WTC11 (cell line): ENCODE data around the gene IFNG-AS1.

Experiments used
- CREB1 ChIP-seq: sonication (generic); formaldehyde crosslinking; IDR thresholded peaks from 2 replicates; pipeline ENCODE4 v1.8.0; 2023; ENCODE audit warnings: mild to moderate bottlenecking, missing genetic modification reagents
- CREM ChIP-seq: sonication (generic); formaldehyde crosslinking; IDR thresholded peaks from 2 replicates; pipeline ENCODE4 v1.8.1; 2022; ENCODE audit warnings: mild to moderate bottlenecking, missing genetic modification reagents, moderate library complexity
- ESRRA ChIP-seq: sonication (generic); formaldehyde crosslinking; IDR thresholded peaks from 2 replicates; pipeline ENCODE4 v1.8.1; 2022; ENCODE audit warnings: mild to moderate bottlenecking, missing genetic modification reagents, borderline replicate concordance
- ZNF396 ChIP-seq: fragments of 250-450 bp; sonication (Bioruptor Pico); IDR thresholded peaks from 2 replicates; pipeline ENCODE4 v1.8.0; 2021; ENCODE audit warnings: mild to moderate bottlenecking, moderate library complexity, borderline replicate concordance
- TF ChIP-seq, protein P1 (sequence below): fragments of 200-600 bp; IDR thresholded peaks from 2 replicates; pipeline ENCODE4 v1.8.0; 2022; ENCODE audit warnings: antibody characterized with exemption
- TF ChIP-seq, protein P2 (sequence below): sonication (generic); formaldehyde crosslinking; IDR thresholded peaks from 2 replicates; pipeline ENCODE4 v1.8.0; 2023; ENCODE audit warnings: missing genetic modification reagents

DNA sequence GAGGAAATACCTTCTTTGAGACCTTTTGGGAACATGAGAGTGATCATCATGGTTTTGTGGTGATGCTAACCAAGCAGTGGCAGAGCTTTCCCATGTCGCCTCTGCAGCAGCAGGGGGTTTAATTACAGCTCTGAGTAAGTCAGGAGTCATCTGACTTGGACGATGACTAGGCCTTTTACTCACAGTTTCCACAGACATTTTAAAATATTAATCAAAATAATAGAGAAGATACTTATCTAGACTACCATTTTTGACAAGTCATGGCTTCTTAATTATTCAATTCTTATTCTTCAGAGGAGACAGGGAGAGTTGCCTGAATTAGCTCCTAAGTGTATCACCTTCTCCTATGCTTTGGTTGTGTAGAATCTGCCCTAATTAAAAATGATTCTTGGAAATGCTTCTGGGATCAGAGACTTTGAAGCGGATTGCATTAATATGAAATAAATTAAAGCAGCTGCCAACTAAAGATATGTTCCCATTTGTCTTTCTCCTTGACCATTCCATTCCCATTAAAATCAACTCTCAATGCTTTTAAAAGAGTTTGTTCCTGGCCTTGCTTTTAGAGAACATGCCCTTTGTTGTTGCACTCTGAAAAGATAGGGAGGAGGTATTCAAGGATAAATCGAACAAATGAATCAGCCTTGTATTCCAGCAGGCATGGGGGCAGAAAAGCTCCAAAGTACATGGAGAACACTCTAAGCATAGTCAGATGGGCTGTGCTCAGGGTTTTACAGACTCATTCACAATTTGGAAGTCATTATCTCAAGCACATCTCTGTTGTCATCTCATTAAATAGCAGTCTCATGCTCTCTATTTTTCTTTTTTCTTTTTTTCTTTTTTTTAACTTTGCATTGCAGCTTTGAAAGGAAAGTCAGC lies 7.7 kb upstream of the IFNG-AS1 start:
- TF ChIP-seq CREB1 (no peak), ESRRA (no peak), CREM (CRISPR knock-in tag) (no peak), ZNF396 (CRISPR knock-in tag) (no peak)
- TF ChIP-seq, protein P1, sequence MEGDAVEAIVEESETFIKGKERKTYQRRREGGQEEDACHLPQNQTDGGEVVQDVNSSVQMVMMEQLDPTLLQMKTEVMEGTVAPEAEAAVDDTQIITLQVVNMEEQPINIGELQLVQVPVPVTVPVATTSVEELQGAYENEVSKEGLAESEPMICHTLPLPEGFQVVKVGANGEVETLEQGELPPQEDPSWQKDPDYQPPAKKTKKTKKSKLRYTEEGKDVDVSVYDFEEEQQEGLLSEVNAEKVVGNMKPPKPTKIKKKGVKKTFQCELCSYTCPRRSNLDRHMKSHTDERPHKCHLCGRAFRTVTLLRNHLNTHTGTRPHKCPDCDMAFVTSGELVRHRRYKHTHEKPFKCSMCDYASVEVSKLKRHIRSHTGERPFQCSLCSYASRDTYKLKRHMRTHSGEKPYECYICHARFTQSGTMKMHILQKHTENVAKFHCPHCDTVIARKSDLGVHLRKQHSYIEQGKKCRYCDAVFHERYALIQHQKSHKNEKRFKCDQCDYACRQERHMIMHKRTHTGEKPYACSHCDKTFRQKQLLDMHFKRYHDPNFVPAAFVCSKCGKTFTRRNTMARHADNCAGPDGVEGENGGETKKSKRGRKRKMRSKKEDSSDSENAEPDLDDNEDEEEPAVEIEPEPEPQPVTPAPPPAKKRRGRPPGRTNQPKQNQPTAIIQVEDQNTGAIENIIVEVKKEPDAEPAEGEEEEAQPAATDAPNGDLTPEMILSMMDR, result no peak
- TF ChIP-seq, protein P2, sequence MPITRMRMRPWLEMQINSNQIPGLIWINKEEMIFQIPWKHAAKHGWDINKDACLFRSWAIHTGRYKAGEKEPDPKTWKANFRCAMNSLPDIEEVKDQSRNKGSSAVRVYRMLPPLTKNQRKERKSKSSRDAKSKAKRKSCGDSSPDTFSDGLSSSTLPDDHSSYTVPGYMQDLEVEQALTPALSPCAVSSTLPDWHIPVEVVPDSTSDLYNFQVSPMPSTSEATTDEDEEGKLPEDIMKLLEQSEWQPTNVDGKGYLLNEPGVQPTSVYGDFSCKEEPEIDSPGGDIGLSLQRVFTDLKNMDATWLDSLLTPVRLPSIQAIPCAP (CRISPR knock-in tag), result no peak
